HCT116 (cell line): ENCODE measurements around the gene HSDL2. TPM values are rescaled to one million over a fixed set of nuclear protein-coding genes. Genes with fewer than 3 reads are reported as not detected.

Experiments used
- ATAC-seq: fragments of 200-7000 bp; cut with Tn5 transposase; 2 replicates; pipeline ENCODE4 v1.9.1; 2020; ENCODE audit warnings: mild to moderate bottlenecking, moderate library complexity
- BruUV-seq: library from RNA; stranded (reverse); fragments of 400-500 nt; replicated peaks from 2 replicates; lab custom pipeline; 2021; lab: Mats Ljungman, UMichigan
- CTCF ChIA-PET: fragments of 300-600 bp; sonication (Branson Sonifier 250); formaldehyde crosslinking; loops from one replicate; lab custom pipeline; 2021; ENCODE audit warnings: antibody characterized with exemption; lab: Charles Lee
- POLR2A ChIA-PET: fragments of 300-600, 350-600 bp; sonication (Branson Sonifier 250); formaldehyde crosslinking; loops from one replicate; lab custom pipeline; 2021; ENCODE audit warnings: antibody characterized with exemption; lab: Charles Lee
- RAD21 ChIA-PET, 2 experiments: fragments of 300-600 bp; sonication (Branson Sonifier 250); formaldehyde crosslinking; loops; one replicate each; lab custom pipeline; 2023; ENCODE audit warnings: low total read pairs in 2 of 2; ENCODE audit not compliant: uncharacterized antibody in 2 of 2, unreplicated experiment in 2 of 2, low non-redundant PET in 1 of 2; lab: Charles Lee
- DNase-seq: peaks from one replicate; pipeline ENCODE4 v3.0.0-alpha.2; 2010; ENCODE audit warnings: low read depth, low spot score
- H2AFZ ChIP-seq: fragments of 200-600 bp; shearing (Covaris generic), sonication (generic); 2 replicates; pipeline ENCODE4 v1.6.1; 2017; ENCODE audit warnings: low read depth, mixed run types, mixed read lengths, antibody characterized with exemption, low read length; ENCODE audit not compliant: poor library complexity, severe bottlenecking
- H3K27ac ChIP-seq: 2 replicates; pipeline ENCODE4 v1.5.1; 2012; ENCODE audit warnings: low read depth, low read length
- H3K27me3 ChIP-seq: fragments of 200-600 bp; sonication (generic); 2 replicates; pipeline ENCODE4 v1.6.1; 2016; ENCODE audit warnings: mixed run types, low read length, mixed read lengths; ENCODE audit not compliant: insufficient read depth
- H3K36me3 ChIP-seq, 2 experiments: fragments of 200-500 bp in 1 of 2; fragments of 200-600 bp in 1 of 2; sonication (Bioruptor generic) in 1 of 2; sonication (generic) in 1 of 2; 2 replicates each; pipeline versions ENCODE4 v1.5.1 to v1.6.1; 2014 to 2016; ENCODE audit warnings: low read length in 2 of 2, inconsistent platforms in 1 of 2, mixed read lengths in 1 of 2, mixed run types in 1 of 2; ENCODE audit not compliant: insufficient read depth in 2 of 2, control insufficient read depth in 1 of 2
- H3K4me1 ChIP-seq, 2 experiments: fragments of 200-600 bp in 1 of 2; sonication (generic) in 1 of 2; 2 replicates each; pipeline versions ENCODE4 v1.5.1 to v1.6.1; 2012 to 2017; ENCODE audit warnings: low read length in 2 of 2, inconsistent platforms in 1 of 2, mild to moderate bottlenecking in 1 of 2, mixed read lengths in 1 of 2, mixed run types in 1 of 2, moderate library complexity in 1 of 2; ENCODE audit not compliant: insufficient read depth in 2 of 2, control insufficient read depth in 1 of 2
- H3K4me2 ChIP-seq: fragments of 200-600 bp; sonication (generic); 2 replicates; pipeline ENCODE4 v1.6.1; 2017; ENCODE audit warnings: mixed run types, low read length, mixed read lengths
- H3K4me3 ChIP-seq, 2 experiments: fragments of 200-600 bp in 1 of 2; sonication (generic) in 1 of 2; replicated peaks in 1 of 2; 2 replicates each; pipeline ENCODE4 v1.5.1; 2011 to 2016; ENCODE audit warnings: low read length in 2 of 2, control low read depth in 1 of 2, low read depth in 1 of 2, mild to moderate bottlenecking in 1 of 2, mixed read lengths in 1 of 2, mixed run types in 1 of 2
- H3K79me2 ChIP-seq: fragments of 200-600 bp; sonication (generic); 2 replicates; pipeline ENCODE4 v1.6.1; 2017; ENCODE audit warnings: mild to moderate bottlenecking, mixed run types, low read length, moderate library complexity, mixed read lengths; ENCODE audit not compliant: insufficient read depth
- H3K9ac ChIP-seq: fragments of 200-600 bp; sonication (generic); 2 replicates; pipeline ENCODE4 v1.6.1; 2016; ENCODE audit warnings: low read length, mixed read lengths
- H3K9me2 ChIP-seq: fragments of 200-600 bp; sonication (generic), shearing (Covaris generic); 2 replicates; pipeline ENCODE4 v1.6.1; 2017; ENCODE audit warnings: mixed run types, mild to moderate bottlenecking, moderate library complexity; ENCODE audit not compliant: insufficient read depth
- H3K9me3 ChIP-seq, 2 experiments: fragments of 200-500 bp in 1 of 2; fragments of 200-600 bp in 1 of 2; sonication (Bioruptor generic) in 1 of 2; sonication (generic) in 1 of 2; 2 replicates each; pipeline ENCODE4 v1.6.1; 2014 to 2017; ENCODE audit warnings: low read length in 2 of 2, mixed read lengths in 2 of 2, inconsistent platforms in 1 of 2, low read depth in 1 of 2, mild to moderate bottlenecking in 1 of 2, mixed run types in 1 of 2, moderate library complexity in 1 of 2; ENCODE audit not compliant: control insufficient read depth in 1 of 2, insufficient read depth in 1 of 2
- H4K20me1 ChIP-seq: fragments of 200-600 bp; sonication (generic), shearing (Covaris generic); 2 replicates; pipeline ENCODE4 v1.6.1; 2017; ENCODE audit warnings: mixed run types, mild to moderate bottlenecking, moderate library complexity; ENCODE audit not compliant: insufficient read depth
- CBX3 ChIP-seq: IDR thresholded peaks from 2 replicates; pipeline ENCODE4 v1.6.1; 2012; ENCODE audit warnings: low read depth
- CEBPB ChIP-seq: IDR thresholded peaks from 2 replicates; pipeline ENCODE4 v1.6.1; 2012; ENCODE audit warnings: low read depth
- EGR1 ChIP-seq: IDR thresholded peaks from 2 replicates; pipeline ENCODE4 v1.6.1; 2012; ENCODE audit warnings: low read depth
- ELF1 ChIP-seq: IDR thresholded peaks from 2 replicates; pipeline ENCODE4 v1.6.1; 2012; ENCODE audit warnings: low read depth, borderline replicate concordance
- EZH2phosphoT487 ChIP-seq: fragments of 200-600 bp; IDR thresholded peaks from 2 replicates; pipeline ENCODE4 v1.6.1; 2018; ENCODE audit warnings: antibody characterized with exemption, borderline replicate concordance
- JUND ChIP-seq: IDR thresholded peaks from 2 replicates; pipeline ENCODE4 v1.6.1; 2012
- POLR2AphosphoS5 ChIP-seq: IDR thresholded peaks from 2 replicates; pipeline ENCODE4 v1.6.1; 2011; ENCODE audit warnings: mild to moderate bottlenecking, low read depth, low read length, moderate library complexity
- RAD21 ChIP-seq: IDR thresholded peaks from 2 replicates; pipeline ENCODE4 v1.6.1; 2012; ENCODE audit warnings: low read depth, mild to moderate bottlenecking
- SIN3A ChIP-seq: IDR thresholded peaks from 2 replicates; pipeline ENCODE4 v1.6.1; 2012; ENCODE audit warnings: low read depth
- SP1 ChIP-seq: IDR thresholded peaks from 2 replicates; pipeline ENCODE4 v1.6.1; 2012; ENCODE audit warnings: low read depth
- SRF ChIP-seq: IDR thresholded peaks from 2 replicates; pipeline ENCODE4 v1.6.1; 2012; ENCODE audit warnings: low read depth
- TCF7L2 ChIP-seq: IDR thresholded peaks from 2 replicates; pipeline ENCODE4 v1.7.0; 2011; ENCODE audit warnings: borderline replicate concordance, inconsistent platforms; ENCODE audit not compliant: insufficient read depth, insufficient read length; ENCODE audit errors: extremely low read depth
- YY1 ChIP-seq: IDR thresholded peaks from 2 replicates; pipeline ENCODE4 v1.6.1; 2011; ENCODE audit warnings: low read length, low read depth, moderate library complexity, mild to moderate bottlenecking; ENCODE audit not compliant: insufficient replicate concordance; ENCODE audit errors: extremely low read depth
- ZNF274 ChIP-seq: fragments of 200-500 bp; sonication (Bioruptor generic); IDR thresholded peaks from 2 replicates; pipeline ENCODE4 v1.6.1; 2014; ENCODE audit warnings: mild to moderate bottlenecking, low read depth, low read length, inconsistent platforms
- intact Hi-C: fragments of 100-400 bp; cut with micrococcal nuclease; formaldehyde crosslinking; loops from 2 replicates; pipeline ENCODE4 v1.10.0; 2022
- total RNA-seq: library from RNA; stranded (reverse); gene quantifications from one replicate; pipeline ENCODE4 v1.2.1, GENCODE V29; 2021; ENCODE audit not compliant: unreplicated experiment
- TF ChIP-seq, protein P1 (sequence below): IDR thresholded peaks from 2 replicates; pipeline ENCODE4 v1.6.1; 2012; ENCODE audit warnings: low read depth

Gene HSDL2
- total RNA-seq, 1 experiment from 2014 or later, result 33.9 TPM

DNA sequence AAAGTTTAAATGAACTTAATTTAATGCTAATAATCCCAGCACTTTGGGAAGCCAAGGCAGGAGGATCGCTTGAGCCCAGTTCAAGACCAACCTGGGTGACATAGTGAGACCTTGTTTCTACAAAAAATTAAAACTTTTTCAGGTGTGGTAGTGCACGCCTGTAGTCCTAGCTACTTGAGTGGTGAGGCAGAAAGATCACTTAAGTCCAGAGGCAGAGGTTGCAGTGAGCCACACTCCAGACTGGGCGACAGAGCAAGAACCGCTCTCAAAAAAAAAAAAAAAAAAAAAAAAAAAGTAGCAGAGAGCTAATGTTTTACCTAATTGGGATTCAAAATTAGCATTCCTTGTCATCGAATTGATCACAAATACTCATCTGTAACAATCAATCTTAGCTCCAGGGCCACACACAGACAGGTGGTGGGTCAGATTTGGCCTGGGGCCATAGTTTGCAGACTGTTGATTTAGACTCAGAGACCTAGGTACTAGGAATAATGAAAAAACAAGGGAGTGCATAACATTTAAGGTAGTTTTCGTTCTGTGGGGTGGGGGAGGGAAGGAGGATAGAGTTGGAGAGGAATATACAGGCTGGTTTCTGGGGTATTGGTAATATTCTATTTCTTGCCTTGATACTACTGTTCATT, 21.4 kb downstream of the HSDL2 start:
- Histone ChIP-seq H3K4me2 (no peak overlapping the region), H3K79me2 (peaks cover 15% of the 10 kb centered on the region; the same call in 1 of the 2 replicates), H3K9me3 (no peaks in the 10 kb centered on the region), H3K36me3 (peaks cover 0 to 5% of the 10 kb centered on the region in 2 experiments; a peak in 1 of 4 replicates), H2AFZ (no peak overlapping the region), H3K4me1 (no peaks in the 10 kb centered on the region), H3K27ac (no peak overlapping the region), H4K20me1 (no peaks in the 10 kb centered on the region), H3K27me3 (no peaks in the 10 kb centered on the region), H3K4me3 (no peak overlapping the region), H3K9me2 (no peaks in the 10 kb centered on the region), H3K9ac (no peak overlapping the region)
- no peak for ATAC-seq
- CTCF ChIA-PET, result interaction anchor here (1.2 kb wide), 1 partner anchor 288 kb away, joined by 3 read pairs; no protein-coding TSS in a partner anchor
- RAD21 ChIA-PET, result no interaction called here
- POLR2A ChIA-PET, result no interaction called here
- intact Hi-C loops, result no loop called here
- DNase-seq, result no peak
- TF ChIP-seq TCF7L2 (no peak), POLR2AphosphoS5 (no peak), YY1 (no peak), CBX3 (no peak), RAD21 (no peak), SP1 (no peak), ELF1 (no peak), SRF (no peak), EZH2phosphoT487 (no peak), JUND (no peak), CEBPB (no peak), SIN3A (no peak), EGR1 (no peak), ZNF274 (no peak)
- TF ChIP-seq, protein P1, sequence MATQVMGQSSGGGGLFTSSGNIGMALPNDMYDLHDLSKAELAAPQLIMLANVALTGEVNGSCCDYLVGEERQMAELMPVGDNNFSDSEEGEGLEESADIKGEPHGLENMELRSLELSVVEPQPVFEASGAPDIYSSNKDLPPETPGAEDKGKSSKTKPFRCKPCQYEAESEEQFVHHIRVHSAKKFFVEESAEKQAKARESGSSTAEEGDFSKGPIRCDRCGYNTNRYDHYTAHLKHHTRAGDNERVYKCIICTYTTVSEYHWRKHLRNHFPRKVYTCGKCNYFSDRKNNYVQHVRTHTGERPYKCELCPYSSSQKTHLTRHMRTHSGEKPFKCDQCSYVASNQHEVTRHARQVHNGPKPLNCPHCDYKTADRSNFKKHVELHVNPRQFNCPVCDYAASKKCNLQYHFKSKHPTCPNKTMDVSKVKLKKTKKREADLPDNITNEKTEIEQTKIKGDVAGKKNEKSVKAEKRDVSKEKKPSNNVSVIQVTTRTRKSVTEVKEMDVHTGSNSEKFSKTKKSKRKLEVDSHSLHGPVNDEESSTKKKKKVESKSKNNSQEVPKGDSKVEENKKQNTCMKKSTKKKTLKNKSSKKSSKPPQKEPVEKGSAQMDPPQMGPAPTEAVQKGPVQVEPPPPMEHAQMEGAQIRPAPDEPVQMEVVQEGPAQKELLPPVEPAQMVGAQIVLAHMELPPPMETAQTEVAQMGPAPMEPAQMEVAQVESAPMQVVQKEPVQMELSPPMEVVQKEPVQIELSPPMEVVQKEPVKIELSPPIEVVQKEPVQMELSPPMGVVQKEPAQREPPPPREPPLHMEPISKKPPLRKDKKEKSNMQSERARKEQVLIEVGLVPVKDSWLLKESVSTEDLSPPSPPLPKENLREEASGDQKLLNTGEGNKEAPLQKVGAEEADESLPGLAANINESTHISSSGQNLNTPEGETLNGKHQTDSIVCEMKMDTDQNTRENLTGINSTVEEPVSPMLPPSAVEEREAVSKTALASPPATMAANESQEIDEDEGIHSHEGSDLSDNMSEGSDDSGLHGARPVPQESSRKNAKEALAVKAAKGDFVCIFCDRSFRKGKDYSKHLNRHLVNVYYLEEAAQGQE, result no peak
- no TSS peak for BruUV-seq
